ENCODE measurements around the gene AGAP1. TPM values are rescaled to one million over a fixed set of nuclear protein-coding genes. Genes with fewer than 3 reads are reported as not detected.
"Not testable (repeated sequence)": the region's sequence is repeated elsewhere in the genome, so short reads cannot be mapped to it uniquely, and the experiment has no call there.

The AGAP1 gene
- total and polyA plus RNA-seq, 7 donors = 10.8 to 42.7 (median 18.6) TPM

DNA sequence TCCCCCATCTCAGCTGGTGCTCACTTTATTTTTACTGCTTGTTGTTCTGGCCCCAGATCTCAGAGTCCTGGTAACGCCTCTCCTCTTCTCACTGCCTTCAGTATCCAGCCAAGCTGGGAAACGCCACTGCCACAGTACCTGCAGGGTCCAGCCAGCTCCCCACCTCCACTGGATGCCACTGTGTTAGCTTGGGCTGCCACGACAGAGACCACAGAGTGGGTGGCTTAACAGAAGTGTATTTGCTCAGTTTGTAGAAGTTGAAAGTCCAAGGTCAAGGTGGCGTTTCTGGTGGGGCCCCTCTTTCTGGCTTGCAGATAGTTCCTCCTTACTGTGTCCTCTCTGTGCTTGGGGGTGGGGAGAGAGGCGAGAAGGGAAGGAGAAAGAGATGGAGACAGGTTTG is 107.1 kb downstream of the AGAP1 start:
- no peaks in the 10 kb centered on the region for H3K9me3 ChIP-seq
- intact Hi-C loops (cut with DNase I) = no loop called here

GRCh38 chr2:235601960-235602704 is 108.3 kb downstream of the AGAP1 start:
- no peaks in the 10 kb centered on the region for H3K27me3 ChIP-seq
- TF ChIP-seq EP300 (IDR thresholded peaks at IDR 0.05) = no peak
- 84 to 89% methylated on average over 12 of the region's 12 CpGs for WGBS, 2 donors
- no peak for DNase-seq
- H3K36me3 ChIP-seq = no peaks in the 10 kb centered on the region
- H3K27ac ChIP-seq = no peak overlapping the region
- no peaks in the 10 kb centered on the region for H3K9me3 ChIP-seq
- no peak overlapping the region for H3K4me3 ChIP-seq
- intact Hi-C loops (cut with DNase I) = no loop called here
- peaks cover 0 to 41% (median 26%) of the 10 kb centered on the region in 4 donors for H3K4me1 ChIP-seq

More for the DNA sequence above, 107.1 kb downstream of the AGAP1 start:
- 65 to 78% methylated on average over 5 of the region's 5 CpGs for WGBS, 2 donors
- H3K4me3 ChIP-seq = no peak overlapping the region
- peaks cover 0 to 36% (median 23%) of the 10 kb centered on the region in 4 donors for H3K4me1 ChIP-seq
- TF ChIP-seq, protein P1, sequence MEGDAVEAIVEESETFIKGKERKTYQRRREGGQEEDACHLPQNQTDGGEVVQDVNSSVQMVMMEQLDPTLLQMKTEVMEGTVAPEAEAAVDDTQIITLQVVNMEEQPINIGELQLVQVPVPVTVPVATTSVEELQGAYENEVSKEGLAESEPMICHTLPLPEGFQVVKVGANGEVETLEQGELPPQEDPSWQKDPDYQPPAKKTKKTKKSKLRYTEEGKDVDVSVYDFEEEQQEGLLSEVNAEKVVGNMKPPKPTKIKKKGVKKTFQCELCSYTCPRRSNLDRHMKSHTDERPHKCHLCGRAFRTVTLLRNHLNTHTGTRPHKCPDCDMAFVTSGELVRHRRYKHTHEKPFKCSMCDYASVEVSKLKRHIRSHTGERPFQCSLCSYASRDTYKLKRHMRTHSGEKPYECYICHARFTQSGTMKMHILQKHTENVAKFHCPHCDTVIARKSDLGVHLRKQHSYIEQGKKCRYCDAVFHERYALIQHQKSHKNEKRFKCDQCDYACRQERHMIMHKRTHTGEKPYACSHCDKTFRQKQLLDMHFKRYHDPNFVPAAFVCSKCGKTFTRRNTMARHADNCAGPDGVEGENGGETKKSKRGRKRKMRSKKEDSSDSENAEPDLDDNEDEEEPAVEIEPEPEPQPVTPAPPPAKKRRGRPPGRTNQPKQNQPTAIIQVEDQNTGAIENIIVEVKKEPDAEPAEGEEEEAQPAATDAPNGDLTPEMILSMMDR (IDR thresholded peaks at IDR 0.05) = no peak
- no peak for DNase-seq
- no peaks in the 10 kb centered on the region for H3K36me3 ChIP-seq
- peak overlapping the region in 1 of 4 donors; percentile 48 for H3K27ac ChIP-seq
- H3K27me3 ChIP-seq = no peaks in the 10 kb centered on the region

- H3K27me3 ChIP-seq; intact Hi-C loops (cut with DNase I); H3K4me3 ChIP-seq; H3K36me3 ChIP-seq; H3K27ac ChIP-seq; H3K9me3 ChIP-seq; DNase-seq: not testable (repeated sequence)
- H3K4me1 ChIP-seq = peaks cover 0 to 42% (median 26%) of the 10 kb centered on the region in 4 donors
- WGBS, 2 donors = 90 to 93% methylated on average over 7 of the region's 7 CpGs
Observed at GRCh38 chr2:235602971-235603370, 109.1 kb downstream of the AGAP1 start.

GRCh38 chr2:235603659-235604058 is 109.8 kb downstream of the AGAP1 start:
- Histone ChIP-seq H3K27me3 (no peaks in the 10 kb centered on the region), H3K4me3 (no peak overlapping the region), H3K4me1 (peaks cover 0 to 45% (median 30%) of the 10 kb centered on the region in 4 donors), H3K36me3 (no peaks in the 10 kb centered on the region), H3K9me3 (no peaks in the 10 kb centered on the region), H3K27ac (no peak overlapping the region)
- no peak for DNase-seq
- TF ChIP-seq EP300 (IDR thresholded peaks at IDR 0.05) (no peak), POLR2AphosphoS5 (IDR thresholded peaks at IDR 0.05) (no peak), POLR2A (IDR thresholded peaks at IDR 0.05) (no peak)
- TF ChIP-seq, protein P1 (IDR thresholded peaks at IDR 0.05) = no peak
- WGBS, 2 donors = 93 to 94% methylated on average over 8 of the region's 8 CpGs
- intact Hi-C loops (cut with DNase I) = no loop called here

GRCh38 chr2:235605312-235606003 is 111.6 kb downstream of the AGAP1 start:
- Histone ChIP-seq H3K4me1 (peaks cover 0 to 31% (median 17%) of the 10 kb centered on the region in 4 donors), H3K27ac (peak overlapping the region; percentile 8 to 62 (median 42)), H3K27me3 (no peaks in the 10 kb centered on the region), H3K9me3 (no peaks in the 10 kb centered on the region), H3K4me3 (no peak overlapping the region), H3K36me3 (no peaks in the 10 kb centered on the region)
- peak; percentile 94 for DNase-seq
- intact Hi-C loops (cut with DNase I) = no loop called here
- 60 to 73% methylated on average over 22 of the region's 22 CpGs for WGBS, 2 donors
- peak in 2 of 4 donors; percentile 42 to 66 for TF ChIP-seq POLR2AphosphoS5 (IDR thresholded peaks at IDR 0.05)
- TF ChIP-seq, protein P1 (IDR thresholded peaks at IDR 0.05) = no peak

Measured in sigmoid colon (tissue), 7 donors.